Gastroesophageal sphincter (tissue), 4 donors: Measurements from ENCODE around the gene VMP1. TPM values are rescaled to one million over a fixed set of nuclear protein-coding genes. Genes with fewer than 3 reads are reported as not detected.

ENCODE experiments used
- ATAC-seq: fragments of 150-250 bp; one replicate; pipeline ENCODE4 v1.9.1; 2016; ENCODE audit warnings: mild to moderate bottlenecking, moderate library complexity
- H3K27ac ChIP-seq, 4 donors: fragments of 200-600 bp; sonication (generic) in 3 of 4; 1 replicate in 3 of 4; 2 replicates in 1 of 4; pipeline ENCODE4 v1.5.1; 2016 to 2019
- H3K27me3 ChIP-seq: fragments of 200-600 bp; sonication (generic); one replicate; pipeline ENCODE4 v1.5.1; 2019
- H3K36me3 ChIP-seq, 2 donors: fragments of 200-600 bp; sonication (generic); one replicate each; pipeline ENCODE4 v1.5.1; 2019; ENCODE audit warnings: control low read depth in 1 of 2
- H3K4me1 ChIP-seq, 3 donors: fragments of 200-600 bp; sonication (generic); 1 replicate in 2 of 3; 2 replicates in 1 of 3; pipeline ENCODE4 v1.5.1; 2016 to 2019; ENCODE audit warnings: control low read depth in 2 of 3
- H3K4me3 ChIP-seq, 2 donors: fragments of 200-600 bp; sonication (generic); one replicate each; pipeline ENCODE4 v1.5.1; 2019; ENCODE audit warnings: mild to moderate bottlenecking in 1 of 2, moderate library complexity in 1 of 2
- H3K9me3 ChIP-seq, 3 donors: fragments of 200-600 bp; sonication (generic); one replicate each; pipeline ENCODE4 v1.5.1; 2017 to 2019; ENCODE audit warnings: control low read depth in 2 of 3
- CTCF ChIP-seq, 4 experiments: fragments of 200-600 bp in 2 of 4; fragments of 450-650 bp in 2 of 4; sonication (generic) in 1 of 4; IDR thresholded peaks; one replicate each; pipeline ENCODE4 v1.5.1; 2017 to 2019; ENCODE audit warnings: antibody characterized with exemption in 4 of 4, mild to moderate bottlenecking in 2 of 4, moderate library complexity in 2 of 4
- EP300 ChIP-seq: sonication (generic); formaldehyde crosslinking; IDR thresholded peaks from one replicate; pipeline ENCODE4 v1.6.1; 2017; ENCODE audit warnings: antibody characterized with exemption, mild to moderate bottlenecking
- POLR2A ChIP-seq, 2 donors: fragments of 450-650 bp; IDR thresholded peaks; one replicate each; pipeline ENCODE4 v1.6.1; 2017; ENCODE audit warnings: antibody characterized with exemption in 2 of 2, mild to moderate bottlenecking in 2 of 2, moderate library complexity in 1 of 2
- POLR2AphosphoS5 ChIP-seq: sonication (generic); formaldehyde crosslinking; IDR thresholded peaks from one replicate; pipeline ENCODE4 v1.6.1; 2017; ENCODE audit warnings: antibody characterized with exemption
- WGBS, 2 donors: methylation state at CpG; one replicate each; pipeline ENCODE4 v1.1.5; 2018; ENCODE audit warnings: low coverage in 1 of 2; 5-methylcytosine and 5-hydroxymethylcytosine counted together
- total RNA-seq, 4 donors: library from RNA; depleted of rRNA; stranded (reverse); fragments of >200 nt; gene quantifications; one replicate each; pipeline ENCODE4 v1.1.0, GENCODE V29; 2016

Gene VMP1
- total RNA-seq, 4 donors from 2014 or later = 50.8 to 175 (median 85.0) TPM

GRCh38 chr17:59763861-59764260 is 56.4 kb downstream of the VMP1 start:
- Histone ChIP-seq H3K27ac (no peak overlapping the region), H3K4me3 (no peak overlapping the region), H3K9me3 (no peaks in the 10 kb centered on the region), H3K4me1 (peaks cover 0 to 9% (median 0%) of the 10 kb centered on the region in 3 donors), H3K27me3 (no peaks in the 10 kb centered on the region), H3K36me3 (peaks cover 0 to 25% of the 10 kb centered on the region in 2 donors)
- no peak for ATAC-seq
- TF ChIP-seq CTCF (IDR thresholded peaks at IDR 0.05) = no peak
- no peak for TF ChIP-seq POLR2AphosphoS5
- TF ChIP-seq EP300 = no peak
- TF ChIP-seq POLR2A (IDR thresholded peaks at IDR 0.05) = no peak
- 54 to 75% methylated on average over 1 of the region's 1 CpG for WGBS, 2 donors

GRCh38 chr17:59764292-59764741 is 56.9 kb downstream of the VMP1 start:
- no peak overlapping the region for H3K27ac ChIP-seq
- peaks cover 0 to 22% of the 10 kb centered on the region in 2 donors for H3K36me3 ChIP-seq
- no peak for ATAC-seq
- WGBS, 2 donors = 91 to 94% methylated on average over 2 to 3 of the region's 3 CpGs
- TF ChIP-seq POLR2AphosphoS5 (no peak), CTCF (IDR thresholded peaks at IDR 0.05) (no peak), EP300 (no peak), POLR2A (IDR thresholded peaks at IDR 0.05) (no peak)
- no peaks in the 10 kb centered on the region for H3K27me3 ChIP-seq
- H3K4me1 ChIP-seq = peaks cover 0 to 10% (median 0%) of the 10 kb centered on the region in 3 donors
- H3K9me3 ChIP-seq = no peaks in the 10 kb centered on the region
- no peak overlapping the region for H3K4me3 ChIP-seq

DNA sequence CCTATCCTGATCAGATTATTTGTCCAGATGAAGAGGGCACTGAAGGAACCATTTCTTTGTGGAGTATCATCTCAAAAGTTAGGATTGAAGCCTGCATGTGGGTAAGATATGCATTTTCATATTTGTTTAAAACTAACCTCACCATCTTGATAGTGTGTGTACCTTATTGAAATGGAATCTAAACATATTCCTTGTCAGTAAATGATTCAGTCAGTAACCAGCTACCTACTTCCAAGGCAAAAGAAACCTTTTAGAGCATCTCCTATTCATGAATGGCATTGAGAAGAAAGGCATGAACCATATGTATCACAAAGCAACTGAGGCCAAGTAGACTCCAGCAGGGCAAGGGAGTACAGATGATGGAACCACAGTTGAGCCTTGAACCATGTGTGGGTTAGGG is 57.6 kb downstream of the VMP1 start:
- ATAC-seq = no peak
- H3K4me1 ChIP-seq = peaks cover 0 to 16% (median 0%) of the 10 kb centered on the region in 3 donors
- no peak for TF ChIP-seq CTCF (IDR thresholded peaks at IDR 0.05)
- TF ChIP-seq EP300 = no peak
- no peak for TF ChIP-seq POLR2A (IDR thresholded peaks at IDR 0.05)
- TF ChIP-seq POLR2AphosphoS5 = no peak

DNA sequence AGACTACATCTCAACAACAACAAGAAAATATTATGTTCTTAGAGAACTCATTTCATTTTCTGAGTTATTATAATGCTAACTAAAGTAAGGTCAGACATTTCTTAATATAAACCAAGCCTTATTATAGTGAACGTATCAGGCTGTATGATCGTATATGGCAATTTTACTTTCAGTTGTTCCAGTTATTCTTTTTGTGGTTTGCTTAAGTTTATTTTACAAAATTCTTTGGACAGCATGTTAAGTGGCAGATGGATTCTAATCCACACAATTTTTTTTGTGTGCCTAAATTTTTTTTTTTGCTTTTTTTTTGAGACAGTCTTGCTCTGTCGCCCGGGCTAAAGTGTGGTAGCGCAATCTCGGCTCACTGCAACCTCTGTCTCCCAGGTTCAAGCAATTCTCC is 59.0 kb downstream of the VMP1 start:
- Histone ChIP-seq H3K9me3 (no peaks in the 10 kb centered on the region), H3K4me3 (no peak overlapping the region), H3K27me3 (no peaks in the 10 kb centered on the region), H3K36me3 (peaks cover 0 to 17% of the 10 kb centered on the region in 2 donors), H3K4me1 (peaks cover 0 to 18% (median 0%) of the 10 kb centered on the region in 3 donors), H3K27ac (peak overlapping the region in 2 of 4 donors; percentile 46 to 48)
- no peak for TF ChIP-seq POLR2A (IDR thresholded peaks at IDR 0.05)
- no peak for TF ChIP-seq EP300
- no peak for TF ChIP-seq CTCF (IDR thresholded peaks at IDR 0.05)
- TF ChIP-seq POLR2AphosphoS5 = no peak
- 89 to 90% methylated on average over 6 of the region's 6 CpGs for WGBS, 2 donors
- ATAC-seq = no peak

More for the DNA sequence above, 57.6 kb downstream of the VMP1 start:
- peaks cover 0 to 22% of the 10 kb centered on the region in 2 donors for H3K36me3 ChIP-seq
- H3K9me3 ChIP-seq = no peaks in the 10 kb centered on the region
- H3K27ac ChIP-seq = no peak overlapping the region
- H3K4me3 ChIP-seq = no peak overlapping the region
- H3K27me3 ChIP-seq = no peaks in the 10 kb centered on the region

GRCh38 chr17:59767176-59767575 is 59.7 kb downstream of the VMP1 start:
- ATAC-seq = no peak
- Histone ChIP-seq H3K36me3 (peaks cover 0 to 17% of the 10 kb centered on the region in 2 donors), H3K27me3 (no peaks in the 10 kb centered on the region), H3K4me3 (no peak overlapping the region), H3K4me1 (peaks cover 0 to 12% (median 0%) of the 10 kb centered on the region in 3 donors), H3K27ac (peak overlapping the region in 2 of 4 donors; percentile 46 to 48), H3K9me3 (no peaks in the 10 kb centered on the region)
- no peak for TF ChIP-seq EP300
- no peak for TF ChIP-seq POLR2A (IDR thresholded peaks at IDR 0.05)
- no peak for TF ChIP-seq POLR2AphosphoS5
- TF ChIP-seq CTCF (IDR thresholded peaks at IDR 0.05) = no peak
